Measurements from ENCODE around the gene ARHGAP45. TPM values are rescaled to one million over a fixed set of nuclear protein-coding genes. Genes with fewer than 3 reads are reported as not detected.

ARHGAP45 gene
- total RNA-seq, 1 donor from 2014 or later: 3.0 TPM

DNA sequence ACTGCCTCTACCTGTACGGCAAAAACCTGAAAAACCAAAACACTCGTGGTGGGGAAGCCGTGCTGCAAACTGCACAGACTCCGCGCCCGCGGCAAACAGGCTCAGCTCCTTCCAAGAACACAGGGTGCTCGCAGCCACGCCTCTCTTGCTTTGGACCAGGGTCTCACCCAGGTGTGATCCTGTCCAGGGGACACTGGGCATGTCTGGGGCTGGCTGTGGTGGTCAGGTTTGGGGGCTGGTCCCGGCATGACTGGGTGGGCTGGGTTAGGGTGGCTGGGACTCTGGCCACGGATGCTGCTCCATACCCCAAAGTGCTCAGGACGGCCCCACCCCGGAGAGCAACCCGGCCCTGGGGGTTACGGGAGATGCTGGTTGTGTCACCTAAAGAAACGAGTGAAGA, 50.7 kb downstream of the ARHGAP45 start:
- no peak overlapping the region for H3K4me3 Mint-ChIP-seq (ENCODE audit: unreplicated experiment)
- no peaks in the 10 kb centered on the region for H3K4me1 Mint-ChIP-seq (ENCODE audit: low read depth, unreplicated experiment)
- no peak overlapping the region for H3K27ac Mint-ChIP-seq (ENCODE audit: unreplicated experiment)
- no peaks in the 10 kb centered on the region for H3K27me3 Mint-ChIP-seq (ENCODE audit: low read depth, unreplicated experiment)
- FAIRE-seq: no peak
- Histone ChIP-seq H3K27ac (ENCODE audit: low read depth, low read length) (no peak overlapping the region), H3K27me3 (ENCODE audit: insufficient read depth, low read length) (no peaks in the 10 kb centered on the region), H4K20me1 (ENCODE audit: insufficient read depth, low read length) (peaks cover 24% of the 10 kb centered on the region), H3K4me2 (ENCODE audit: low read length) (no peak overlapping the region), H3K9me3 (ENCODE audit: insufficient read depth, low read depth, low read length) (no peaks in the 10 kb centered on the region), H3K4me3 (ENCODE audit: insufficient read depth, low read depth, low read length) (no peak overlapping the region), H3K79me2 (ENCODE audit: insufficient read depth, low read length) (no peaks in the 10 kb centered on the region), H3K9ac (ENCODE audit: low read length) (no peak overlapping the region), H2AFZ (ENCODE audit: low read depth, low read length) (no peak overlapping the region), H3K4me1 (ENCODE audit: insufficient read depth, low read length) (peaks cover 11% of the 10 kb centered on the region), H3K36me3 (ENCODE audit: insufficient read depth, low read length) (peaks cover 7% of the 10 kb centered on the region)
- H3K36me3 Mint-ChIP-seq (ENCODE audit: low read depth, unreplicated experiment): peaks cover 9% of the 10 kb centered on the region
- no peak for TF ChIP-seq EZH2 (IDR thresholded peaks at IDR 0.05; ENCODE audit: insufficient read depth, low read length)
- TF ChIP-seq, protein P1, sequence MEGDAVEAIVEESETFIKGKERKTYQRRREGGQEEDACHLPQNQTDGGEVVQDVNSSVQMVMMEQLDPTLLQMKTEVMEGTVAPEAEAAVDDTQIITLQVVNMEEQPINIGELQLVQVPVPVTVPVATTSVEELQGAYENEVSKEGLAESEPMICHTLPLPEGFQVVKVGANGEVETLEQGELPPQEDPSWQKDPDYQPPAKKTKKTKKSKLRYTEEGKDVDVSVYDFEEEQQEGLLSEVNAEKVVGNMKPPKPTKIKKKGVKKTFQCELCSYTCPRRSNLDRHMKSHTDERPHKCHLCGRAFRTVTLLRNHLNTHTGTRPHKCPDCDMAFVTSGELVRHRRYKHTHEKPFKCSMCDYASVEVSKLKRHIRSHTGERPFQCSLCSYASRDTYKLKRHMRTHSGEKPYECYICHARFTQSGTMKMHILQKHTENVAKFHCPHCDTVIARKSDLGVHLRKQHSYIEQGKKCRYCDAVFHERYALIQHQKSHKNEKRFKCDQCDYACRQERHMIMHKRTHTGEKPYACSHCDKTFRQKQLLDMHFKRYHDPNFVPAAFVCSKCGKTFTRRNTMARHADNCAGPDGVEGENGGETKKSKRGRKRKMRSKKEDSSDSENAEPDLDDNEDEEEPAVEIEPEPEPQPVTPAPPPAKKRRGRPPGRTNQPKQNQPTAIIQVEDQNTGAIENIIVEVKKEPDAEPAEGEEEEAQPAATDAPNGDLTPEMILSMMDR (IDR thresholded peaks at IDR 0.05; ENCODE audit: insufficient read depth, low read depth, low read length): no peak
- no peaks in the 10 kb centered on the region for H3K9me3 Mint-ChIP-seq (ENCODE audit: unreplicated experiment)
- no peak for DNase-seq (ENCODE audit: low read depth)

- DNase-seq (ENCODE audit: low read depth) (no peak), FAIRE-seq (no peak)
- Mint-ChIP-seq H3K36me3 (ENCODE audit: low read depth, unreplicated experiment) (peaks cover 11% of the 10 kb centered on the region), H3K27ac (ENCODE audit: unreplicated experiment) (no peak overlapping the region), H3K9me3 (ENCODE audit: unreplicated experiment) (peaks cover 2% of the 10 kb centered on the region), H3K27me3 (ENCODE audit: low read depth, unreplicated experiment) (no peaks in the 10 kb centered on the region), H3K4me3 (ENCODE audit: unreplicated experiment) (no peak overlapping the region), H3K4me1 (ENCODE audit: low read depth, unreplicated experiment) (no peaks in the 10 kb centered on the region)
- Histone ChIP-seq H3K4me2 (ENCODE audit: low read length) (no peak overlapping the region), H3K27me3 (ENCODE audit: insufficient read depth, low read length) (no peaks in the 10 kb centered on the region), H3K27ac (ENCODE audit: low read depth, low read length) (no peak overlapping the region), H3K9me3 (ENCODE audit: insufficient read depth, low read depth, low read length) (no peaks in the 10 kb centered on the region), H4K20me1 (ENCODE audit: insufficient read depth, low read length) (peaks cover 29% of the 10 kb centered on the region), H3K4me3 (ENCODE audit: insufficient read depth, low read depth, low read length) (no peak overlapping the region), H2AFZ (ENCODE audit: low read depth, low read length) (no peak overlapping the region), H3K79me2 (ENCODE audit: insufficient read depth, low read length) (peaks cover 6% of the 10 kb centered on the region), H3K9ac (ENCODE audit: low read length) (no peak overlapping the region), H3K4me1 (ENCODE audit: insufficient read depth, low read length) (peaks cover under 1% of the 10 kb centered on the region), H3K36me3 (ENCODE audit: insufficient read depth, low read length) (peaks cover 7% of the 10 kb centered on the region)
- TF ChIP-seq, protein P1 (IDR thresholded peaks at IDR 0.05; ENCODE audit: insufficient read depth, low read depth, low read length): no peak
- no peak for TF ChIP-seq EZH2 (IDR thresholded peaks at IDR 0.05; ENCODE audit: insufficient read depth, low read length)
Measured at GRCh38 chr19:1118999-1119398, 52.0 kb downstream of the ARHGAP45 start.

GRCh38 chr19:1119475-1120217, 52.7 kb downstream of the ARHGAP45 start:
- Histone ChIP-seq H3K79me2 (ENCODE audit: insufficient read depth, low read length) (peaks cover 7% of the 10 kb centered on the region), H3K36me3 (ENCODE audit: insufficient read depth, low read length) (peaks cover 7% of the 10 kb centered on the region), H3K4me3 (ENCODE audit: insufficient read depth, low read depth, low read length) (no peak overlapping the region), H3K9ac (ENCODE audit: low read length) (no peak overlapping the region), H3K4me2 (ENCODE audit: low read length) (no peak overlapping the region), H3K27me3 (ENCODE audit: insufficient read depth, low read length) (no peaks in the 10 kb centered on the region), H2AFZ (ENCODE audit: low read depth, low read length) (no peak overlapping the region), H3K4me1 (ENCODE audit: insufficient read depth, low read length) (no peaks in the 10 kb centered on the region), H3K9me3 (ENCODE audit: insufficient read depth, low read depth, low read length) (no peaks in the 10 kb centered on the region), H3K27ac (ENCODE audit: low read depth, low read length) (no peak overlapping the region), H4K20me1 (ENCODE audit: insufficient read depth, low read length) (peaks cover 30% of the 10 kb centered on the region)
- Mint-ChIP-seq H3K27me3 (ENCODE audit: low read depth, unreplicated experiment) (no peaks in the 10 kb centered on the region), H3K4me3 (ENCODE audit: unreplicated experiment) (no peak overlapping the region), H3K9me3 (ENCODE audit: unreplicated experiment) (peaks cover 2% of the 10 kb centered on the region), H3K36me3 (ENCODE audit: low read depth, unreplicated experiment) (peaks cover 11% of the 10 kb centered on the region), H3K27ac (ENCODE audit: unreplicated experiment) (no peak overlapping the region), H3K4me1 (ENCODE audit: low read depth, unreplicated experiment) (no peaks in the 10 kb centered on the region)
- FAIRE-seq (no peak), DNase-seq (ENCODE audit: low read depth) (no peak)
- TF ChIP-seq, protein P1 (IDR thresholded peaks at IDR 0.05; ENCODE audit: insufficient read depth, low read depth, low read length): no peak
- no peak for TF ChIP-seq EZH2 (IDR thresholded peaks at IDR 0.05; ENCODE audit: insufficient read depth, low read length)

All from astrocyte (in vitro differentiated cells and primary cell).